IMR-90 (cell line): Measurements from ENCODE around the gene BLOC1S6. TPM values are rescaled to one million over a fixed set of nuclear protein-coding genes. Genes with fewer than 3 reads are reported as not detected.

Experiments
- RAD21 ChIP-seq: IDR thresholded peaks from 2 replicates; pipeline ENCODE4 v1.6.1; 2012; ENCODE audit warnings: low read length, improper control_type of control experiment
- microRNA-seq, 2 experiments: library from miRNA; stranded (forward) in 1 of 2; unstranded in 1 of 2; fragments of 10-50 nt in 1 of 2; fragments of <30 nt in 1 of 2; gene quantifications in 1 of 2; microRNA quantifications in 1 of 2; one replicate each; pipeline versions ENCODE3 to v1.1.0; 2013 to 2020; ENCODE audit not compliant: insufficient read depth in 1 of 2, insufficient read length in 1 of 2, unreplicated experiment in 1 of 2
- polyA plus RNA-seq, 3 experiments: library from polyadenylated mRNA; depleted of rRNA; stranded (reverse); fragments of >200 nt; gene quantifications; 2 replicates each; pipeline ENCODE4 v1.2.3, GENCODE V29; 2012; ENCODE audit warnings: low replicate concordance in 1 of 3
- small RNA-seq, 5 experiments: library from RNA; depleted of rRNA; stranded (forward); fragments of <200 nt; gene quantifications; one replicate each; pipeline ENCODE3, GENCODE V24; 2012
- total RNA-seq: library from RNA; depleted of rRNA; stranded (reverse); fragments of >200 nt; gene quantifications from 2 replicates; pipeline ENCODE4 v1.2.3, GENCODE V29; 2012; rRNA removed

BLOC1S6 gene
- total and polyA plus RNA-seq, 2 of the 4 experiments (the other 2 are of a cell fraction) = 21.7 to 40.9 TPM

GRCh38 chr15:45657764-45658545 lies 70.8 kb downstream of the BLOC1S6 start (continued):
- no peak for TF ChIP-seq RAD21

Small RNAs within 50 kb of the gene (microRNA-seq; reads per million reads assigned to microRNA genes)
- not detected for gene DPPA5P2 (ENCODE audit: insufficient read depth, insufficient read length)
- not detected for gene RF00019 (ENCODE audit: insufficient read depth, insufficient read length)

Small RNAs within 50 kb of the gene (small RNA-seq; reads per million reads assigned to genes)
- gene DPPA5P2 (0 reads per million in 5 experiments), gene RF00019 (0 reads per million in 5 experiments)

Other genes starting within 250 kb of the BLOC1S6 start
- 0.18 and 0.28 TPM in 2 replicates for gene GATM, start 208.8 kb upstream of the BLOC1S6 start, total RNA-seq
- gene GATM, start 208.8 kb upstream of the BLOC1S6 start, polyA plus RNA-seq (2012; rRNA removed) = 0.10 and 0.14 TPM in 2 replicates
- gene SLC30A4, start 64.6 kb upstream of the BLOC1S6 start, total RNA-seq = 5.6 and 7.5 TPM in 2 replicates
- 2.0 and 2.1 TPM in 2 replicates for gene SLC30A4, start 64.6 kb upstream of the BLOC1S6 start, polyA plus RNA-seq (2012; rRNA removed)
- gene SQOR, start 47.6 kb downstream of the BLOC1S6 start, total RNA-seq = 39.2 and 40.3 TPM in 2 replicates
- gene SQOR, start 47.6 kb downstream of the BLOC1S6 start, polyA plus RNA-seq (2012; rRNA removed) = 21.2 and 22.1 TPM in 2 replicates